Liver (tissue), 9 donors: ENCODE measurements around the gene CSPG4. TPM values are rescaled to one million over a fixed set of nuclear protein-coding genes. Genes with fewer than 3 reads are reported as not detected.

Source experiments
- DNase-seq: peaks from one replicate; pipeline ENCODE4 v3.0.0-alpha.2; 2017; ENCODE audit warnings: low spot score
- H3K27ac ChIP-seq, 2 donors: one replicate each; pipeline ENCODE4 v1.7.0; 2013; ENCODE audit warnings: inconsistent platforms in 2 of 2, low read length in 2 of 2, control low read depth in 1 of 2, low read depth in 1 of 2, mild to moderate bottlenecking in 1 of 2
- H3K27me3 ChIP-seq, 4 donors: one replicate each; pipeline versions ENCODE4 v1.6.1 to v1.7.0; 2013; ENCODE audit warnings: low read length in 3 of 4, inconsistent platforms in 1 of 4, mild to moderate bottlenecking in 1 of 4, moderate library complexity in 1 of 4; ENCODE audit not compliant: control insufficient read depth in 4 of 4, insufficient read depth in 4 of 4
- H3K36me3 ChIP-seq, 4 donors: one replicate each; pipeline versions ENCODE4 v1.6.1 to v1.7.0; 2013; ENCODE audit warnings: low read length in 3 of 4, mild to moderate bottlenecking in 3 of 4, low read depth in 1 of 4, moderate library complexity in 1 of 4; ENCODE audit not compliant: control insufficient read depth in 4 of 4, insufficient read depth in 3 of 4
- H3K4me1 ChIP-seq, 4 donors: one replicate each; pipeline versions ENCODE4 v1.6.1 to v1.7.0; 2013; ENCODE audit warnings: low read length in 3 of 4, mild to moderate bottlenecking in 3 of 4, moderate library complexity in 1 of 4; ENCODE audit not compliant: control insufficient read depth in 4 of 4, insufficient read depth in 4 of 4
- H3K4me3 ChIP-seq, 3 donors: one replicate each; pipeline versions ENCODE4 v1.6.1 to v1.7.0; 2013; ENCODE audit warnings: low read length in 3 of 3, control low read depth in 1 of 3, low read depth in 1 of 3, mild to moderate bottlenecking in 1 of 3
- H3K9ac ChIP-seq, 2 donors: one replicate each; pipeline ENCODE4 v1.7.0; 2013; ENCODE audit warnings: low read length in 2 of 2, mild to moderate bottlenecking in 2 of 2, moderate library complexity in 2 of 2, control low read depth in 1 of 2, low read depth in 1 of 2
- H3K9me3 ChIP-seq, 4 donors: one replicate each; pipeline versions ENCODE4 v1.6.1 to v1.7.0; 2013; ENCODE audit warnings: low read length in 3 of 4; ENCODE audit not compliant: control insufficient read depth in 4 of 4
- ATF3 ChIP-seq: IDR thresholded peaks from 2 replicates; pipeline ENCODE4 v1.6.1; 2016; ENCODE audit warnings: antibody characterized with exemption
- EGR1 ChIP-seq, 2 donors: IDR thresholded peaks; 2 replicates each; pipeline ENCODE4 v1.6.1; 2016 to 2018; ENCODE audit warnings: antibody characterized with exemption in 2 of 2, low read depth in 2 of 2
- FOXA1 ChIP-seq: IDR thresholded peaks from 2 replicates; pipeline ENCODE4 v1.6.1; 2016; ENCODE audit warnings: antibody characterized with exemption
- GABPA ChIP-seq, 2 donors: IDR thresholded peaks in 1 of 2; conservative IDR thresholded peaks in 1 of 2; 2 replicates each; pipeline ENCODE4 v1.6.1; 2016; ENCODE audit warnings: antibody characterized with exemption in 2 of 2, mild to moderate bottlenecking in 1 of 2, moderate library complexity in 1 of 2
- HNF4A ChIP-seq, 2 donors: conservative IDR thresholded peaks; 2 replicates each; pipeline ENCODE4 v1.6.1; 2016; ENCODE audit warnings: antibody characterized with exemption in 2 of 2, mild to moderate bottlenecking in 2 of 2
- HNF4G ChIP-seq: IDR thresholded peaks from 2 replicates; pipeline ENCODE4 v1.6.1; 2016; ENCODE audit warnings: antibody characterized with exemption
- JUND ChIP-seq, 2 donors: IDR thresholded peaks; 2 replicates each; pipeline ENCODE4 v1.6.1; 2016; ENCODE audit warnings: antibody characterized with exemption in 2 of 2
- MAX ChIP-seq: IDR thresholded peaks from 2 replicates; pipeline ENCODE4 v1.6.1; 2016; ENCODE audit warnings: antibody characterized with exemption
- NR2F2 ChIP-seq: IDR thresholded peaks from 2 replicates; pipeline ENCODE4 v1.6.1; 2016; ENCODE audit warnings: antibody characterized with exemption
- RXRA ChIP-seq, 2 donors: IDR thresholded peaks; 2 replicates each; pipeline ENCODE4 v1.6.1; 2017 to 2018; ENCODE audit warnings: antibody characterized with exemption in 2 of 2, mild to moderate bottlenecking in 1 of 2
- SP1 ChIP-seq: IDR thresholded peaks from 2 replicates; pipeline ENCODE4 v1.6.1; 2018; ENCODE audit warnings: antibody characterized with exemption, mild to moderate bottlenecking
- YY1 ChIP-seq: IDR thresholded peaks from 2 replicates; pipeline ENCODE4 v1.6.1; 2016; ENCODE audit warnings: antibody characterized with exemption, mild to moderate bottlenecking
- ZBTB33 ChIP-seq: IDR thresholded peaks from 2 replicates; pipeline ENCODE4 v1.6.1; 2016; ENCODE audit warnings: antibody characterized with exemption
- WGBS: extraction: QIAGEN DNeasy Blood & Tissue Kit; methylation state at CpG from one replicate; pipeline ENCODE4 v1.1.7; 2013; 5-methylcytosine and 5-hydroxymethylcytosine counted together
- polyA plus RNA-seq, 2 donors: library from polyadenylated mRNA; stranded (reverse) in 1 of 2; unstranded in 1 of 2; fragments of 200-250 nt in 1 of 2; fragments of >200 nt in 1 of 2; fragmentation: Nextera tagmentation in 1 of 2; extraction: Ambion mirVana in 1 of 2; gene quantifications; one replicate each; pipeline versions ENCODE4 v1.2.1 to v1.2.3, GENCODE V29; 2013 to 2015
- total RNA-seq, 2 donors: library from RNA; depleted of rRNA; stranded (reverse); fragments of >200 nt; gene quantifications; one replicate each; pipeline ENCODE4 v1.2.3, GENCODE V29; 2014
- TF ChIP-seq, protein P1 (sequence below): IDR thresholded peaks from 2 replicates; pipeline ENCODE4 v1.6.1; 2016; ENCODE audit warnings: antibody characterized with exemption, mild to moderate bottlenecking
- donor health status: healthy.
- donor health status: healthy.
- donor health status: healthy.
- donor health status: healthy.
- donor health status: healthy.

The CSPG4 gene
- total and polyA plus RNA-seq, 4 donors: 0.07 to 1.5 (median 0.76) TPM

- TF ChIP-seq, protein P1, sequence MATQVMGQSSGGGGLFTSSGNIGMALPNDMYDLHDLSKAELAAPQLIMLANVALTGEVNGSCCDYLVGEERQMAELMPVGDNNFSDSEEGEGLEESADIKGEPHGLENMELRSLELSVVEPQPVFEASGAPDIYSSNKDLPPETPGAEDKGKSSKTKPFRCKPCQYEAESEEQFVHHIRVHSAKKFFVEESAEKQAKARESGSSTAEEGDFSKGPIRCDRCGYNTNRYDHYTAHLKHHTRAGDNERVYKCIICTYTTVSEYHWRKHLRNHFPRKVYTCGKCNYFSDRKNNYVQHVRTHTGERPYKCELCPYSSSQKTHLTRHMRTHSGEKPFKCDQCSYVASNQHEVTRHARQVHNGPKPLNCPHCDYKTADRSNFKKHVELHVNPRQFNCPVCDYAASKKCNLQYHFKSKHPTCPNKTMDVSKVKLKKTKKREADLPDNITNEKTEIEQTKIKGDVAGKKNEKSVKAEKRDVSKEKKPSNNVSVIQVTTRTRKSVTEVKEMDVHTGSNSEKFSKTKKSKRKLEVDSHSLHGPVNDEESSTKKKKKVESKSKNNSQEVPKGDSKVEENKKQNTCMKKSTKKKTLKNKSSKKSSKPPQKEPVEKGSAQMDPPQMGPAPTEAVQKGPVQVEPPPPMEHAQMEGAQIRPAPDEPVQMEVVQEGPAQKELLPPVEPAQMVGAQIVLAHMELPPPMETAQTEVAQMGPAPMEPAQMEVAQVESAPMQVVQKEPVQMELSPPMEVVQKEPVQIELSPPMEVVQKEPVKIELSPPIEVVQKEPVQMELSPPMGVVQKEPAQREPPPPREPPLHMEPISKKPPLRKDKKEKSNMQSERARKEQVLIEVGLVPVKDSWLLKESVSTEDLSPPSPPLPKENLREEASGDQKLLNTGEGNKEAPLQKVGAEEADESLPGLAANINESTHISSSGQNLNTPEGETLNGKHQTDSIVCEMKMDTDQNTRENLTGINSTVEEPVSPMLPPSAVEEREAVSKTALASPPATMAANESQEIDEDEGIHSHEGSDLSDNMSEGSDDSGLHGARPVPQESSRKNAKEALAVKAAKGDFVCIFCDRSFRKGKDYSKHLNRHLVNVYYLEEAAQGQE: no peak
- no peak for TF ChIP-seq HNF4A (conservative IDR thresholded peaks at IDR 0.05)
- TF ChIP-seq MAX: no peak
Measured at GRCh38 chr15:75725006-75725718, 12.5 kb upstream of the CSPG4 start (continued).

GRCh38 chr15:75723847-75724660 is 11.4 kb upstream of the CSPG4 start:
- TF ChIP-seq SP1 (peak; percentile 57), HNF4G (no peak), JUND (IDR thresholded peaks at IDR 0.05) (peak; percentile 34 to 73), NR2F2 (no peak), HNF4A (conservative IDR thresholded peaks at IDR 0.05) (peak; percentile 36 to 56), RXRA (IDR thresholded peaks at IDR 0.05) (peak in 1 of 2 donors; percentile 25)
- TF ChIP-seq, protein P1: peak; percentile 23
- H3K27ac ChIP-seq: peak overlapping the region; percentile 59 to 64
- no peaks in the 10 kb centered on the region for H3K36me3 ChIP-seq
- no peaks in the 10 kb centered on the region for H3K9me3 ChIP-seq
- no peak overlapping the region for H3K4me3 ChIP-seq
- 23% methylated on average over 9 of the region's 9 CpGs for WGBS
- peak overlapping the region; percentile 50 to 62 for H3K9ac ChIP-seq
- H3K4me1 ChIP-seq: peaks cover 0 to 19% (median 14%) of the 10 kb centered on the region in 4 donors
- no peaks in the 10 kb centered on the region for H3K27me3 ChIP-seq
- DNase-seq: peak; percentile 76

DNA sequence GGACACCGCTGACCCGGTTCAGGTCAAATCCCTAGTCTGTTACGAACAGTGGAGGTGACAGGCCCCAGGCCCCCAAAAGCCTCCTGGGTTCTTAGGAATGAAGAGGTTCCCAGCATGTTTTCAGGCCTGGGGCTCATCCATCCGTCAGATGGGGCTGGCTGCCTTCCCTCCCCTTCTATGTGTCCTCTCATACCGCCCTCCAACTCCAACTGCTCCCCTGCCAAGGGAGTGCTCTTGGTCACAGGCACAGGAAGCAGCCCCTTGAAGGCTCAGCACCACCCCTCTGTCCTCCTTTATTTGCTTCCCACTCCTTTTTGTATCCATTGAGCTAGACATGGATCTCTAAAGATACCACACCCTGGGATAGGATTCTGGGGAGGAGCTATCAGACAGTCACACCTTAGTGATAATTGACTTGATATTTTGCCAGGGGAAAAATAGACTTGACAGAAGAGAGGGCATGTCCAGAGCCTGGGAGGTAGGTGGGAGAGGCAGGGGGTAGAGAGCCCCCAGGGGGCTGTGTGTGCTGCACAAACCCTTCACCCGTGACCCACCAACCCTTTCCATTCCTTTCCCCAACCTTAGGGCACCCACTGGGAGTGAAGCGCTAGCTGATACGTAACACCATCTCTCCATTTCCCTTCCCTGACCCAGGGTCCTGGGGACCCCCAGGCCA is 10.7 kb upstream of the CSPG4 start:
- Histone ChIP-seq H3K9me3 (no peaks in the 10 kb centered on the region), H3K4me1 (peaks cover 0 to 19% (median 14%) of the 10 kb centered on the region in 4 donors), H3K4me3 (no peak overlapping the region), H3K9ac (no peak overlapping the region), H3K27ac (peak overlapping the region in 1 of 2 donors; percentile 64), H3K36me3 (no peaks in the 10 kb centered on the region), H3K27me3 (no peaks in the 10 kb centered on the region)
- TF ChIP-seq ZBTB33: no peak
- no peak for TF ChIP-seq NR2F2
- no peak for TF ChIP-seq EGR1 (IDR thresholded peaks at IDR 0.05; ENCODE audit: low read depth in 2 of 2)
- TF ChIP-seq JUND (IDR thresholded peaks at IDR 0.05): no peak
- TF ChIP-seq YY1: no peak
- no peak for TF ChIP-seq FOXA1
- no peak for TF ChIP-seq ATF3
- TF ChIP-seq GABPA (IDR thresholded peaks at IDR 0.05 in 1 of 2, conservative IDR thresholded peaks at IDR 0.05 in 1 of 2): no peak
- no peak for TF ChIP-seq MAX
- no peak for DNase-seq
- WGBS: 84% methylated on average over 8 of the region's 8 CpGs
